Measurements from ENCODE around the gene RELN. TPM values are rescaled to one million over a fixed set of nuclear protein-coding genes. Genes with fewer than 3 reads are reported as not detected.

RELN gene
- total RNA-seq, 1 experiment from 2014 or later, result 0.02 TPM

DNA sequence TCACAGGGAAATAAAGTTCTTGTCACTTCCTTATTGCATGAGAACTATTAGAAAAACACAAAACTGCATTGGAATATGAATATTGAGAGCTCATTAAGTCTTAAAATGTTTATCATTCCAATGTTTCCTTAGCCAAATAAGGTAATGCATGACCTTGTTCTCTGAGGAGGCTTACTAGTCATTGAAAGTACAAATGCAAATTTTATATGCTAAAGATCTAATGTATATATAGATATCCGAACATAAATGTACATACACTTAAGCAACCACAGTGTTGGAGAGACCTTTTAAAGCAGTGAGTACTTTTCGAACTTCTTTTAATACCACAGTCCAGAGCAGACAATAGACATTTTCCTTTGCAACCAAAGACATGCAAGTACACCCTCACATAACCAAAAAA lies 96.1 kb downstream of the RELN start:
- Histone ChIP-seq H3K79me2 (ENCODE audit: insufficient read depth, low read length) (no peaks in the 10 kb centered on the region), H3K23me2 (ENCODE audit: insufficient read length, low read depth, low read length, poor library complexity, severe bottlenecking) (no peaks in the 10 kb centered on the region), H3K9ac (ENCODE audit: extremely low read depth, insufficient read length, low read length) (no peak overlapping the region), H3K79me1 (ENCODE audit: insufficient read depth, low read depth, low read length, poor library complexity, severe bottlenecking) (no peaks in the 10 kb centered on the region), H3K4ac (ENCODE audit: low read depth, low read length) (no peak overlapping the region), H3K27ac (ENCODE audit: insufficient read length, low read depth, low read length) (no peak overlapping the region), H3K27me3 (ENCODE audit: insufficient read depth, low read length) (no peaks in the 10 kb centered on the region), H2BK12ac (ENCODE audit: insufficient read length, low read depth, low read length) (no peak overlapping the region), H2BK20ac (ENCODE audit: low read depth, low read length, poor library complexity, severe bottlenecking) (no peak overlapping the region), H3T11ph (ENCODE audit: low read length) (no peak overlapping the region), H4K8ac (replicated peaks; ENCODE audit: insufficient read length, low read depth, low read length) (no peak overlapping the region), H2BK15ac (ENCODE audit: low read depth, low read length) (no peak overlapping the region), H4K20me1 (ENCODE audit: control insufficient read depth, insufficient read depth, insufficient read length) (no peaks in the 10 kb centered on the region), H3K4me1 (ENCODE audit: insufficient read depth, low read length) (no peaks in the 10 kb centered on the region), H3K56ac (ENCODE audit: insufficient read length, low read depth, low read length) (no peak overlapping the region), H3K18ac (ENCODE audit: insufficient read length, low read depth, low read length) (no peak overlapping the region), H2AK5ac (ENCODE audit: insufficient read length, low read length) (no peak overlapping the region), H2AFZ (ENCODE audit: low read length) (no peak overlapping the region), H3K4me2 (ENCODE audit: insufficient read depth, insufficient read length, low read length) (no peak overlapping the region), H2BK5ac (ENCODE audit: insufficient read length, low read length) (no peak overlapping the region), H4K91ac (ENCODE audit: insufficient read length, low read depth, low read length) (no peak overlapping the region), H2BK120ac (ENCODE audit: low read depth, low read length, poor library complexity, severe bottlenecking) (no peak overlapping the region), H4K5ac (ENCODE audit: insufficient read length, low read depth, low read length) (no peak overlapping the region), H3K14ac (ENCODE audit: insufficient read depth, low read length) (no peak overlapping the region), H3K9me3 (ENCODE audit: control insufficient read depth, low read depth, low read length) (no peaks in the 10 kb centered on the region), H3K23ac (ENCODE audit: insufficient read length, low read depth, low read length) (no peak overlapping the region)
- WGBS (ENCODE audit: extremely low coverage, insufficient read length, low lambda C conversion rate), result no CpG with 5 or more reads among the region's 2 CpGs
- no peak overlapping the region for H3K4me3 Mint-ChIP-seq
- TF ChIP-seq, protein P1, sequence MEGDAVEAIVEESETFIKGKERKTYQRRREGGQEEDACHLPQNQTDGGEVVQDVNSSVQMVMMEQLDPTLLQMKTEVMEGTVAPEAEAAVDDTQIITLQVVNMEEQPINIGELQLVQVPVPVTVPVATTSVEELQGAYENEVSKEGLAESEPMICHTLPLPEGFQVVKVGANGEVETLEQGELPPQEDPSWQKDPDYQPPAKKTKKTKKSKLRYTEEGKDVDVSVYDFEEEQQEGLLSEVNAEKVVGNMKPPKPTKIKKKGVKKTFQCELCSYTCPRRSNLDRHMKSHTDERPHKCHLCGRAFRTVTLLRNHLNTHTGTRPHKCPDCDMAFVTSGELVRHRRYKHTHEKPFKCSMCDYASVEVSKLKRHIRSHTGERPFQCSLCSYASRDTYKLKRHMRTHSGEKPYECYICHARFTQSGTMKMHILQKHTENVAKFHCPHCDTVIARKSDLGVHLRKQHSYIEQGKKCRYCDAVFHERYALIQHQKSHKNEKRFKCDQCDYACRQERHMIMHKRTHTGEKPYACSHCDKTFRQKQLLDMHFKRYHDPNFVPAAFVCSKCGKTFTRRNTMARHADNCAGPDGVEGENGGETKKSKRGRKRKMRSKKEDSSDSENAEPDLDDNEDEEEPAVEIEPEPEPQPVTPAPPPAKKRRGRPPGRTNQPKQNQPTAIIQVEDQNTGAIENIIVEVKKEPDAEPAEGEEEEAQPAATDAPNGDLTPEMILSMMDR (conservative IDR thresholded peaks at IDR 0.05), result no peak
- DNase-seq, result no peak
- peaks cover 0 to 4% of the 10 kb centered on the region in 2 experiments; a peak in 3 of 5 replicates for H3K9me3 Mint-ChIP-seq
- H3K36me3 Mint-ChIP-seq (ENCODE audit: insufficient read depth in 1 of 3, low read depth in 3 of 3), result no peaks in the 10 kb centered on the region; a peak in 1 of 7 replicates
- peaks cover 4% of the 10 kb centered on the region for H3K27me3 Mint-ChIP-seq (ENCODE audit: low read depth)
- no peak overlapping the region for H3K27ac Mint-ChIP-seq
- no peaks in the 10 kb centered on the region for H3K4me1 Mint-ChIP-seq

Measured in H9 (cell line).